Gastroesophageal sphincter (tissue), 3 donors: ENCODE results near the gene ALG5.

ENCODE experiments used
- CTCF ChIP-seq, 4 experiments: fragments of 200-600 bp in 2 of 4; fragments of 450-650 bp in 2 of 4; sonication (generic) in 1 of 4; IDR thresholded peaks; one replicate each; pipeline ENCODE4 v1.5.1; 2017 to 2019; ENCODE audit warnings: antibody characterized with exemption in 4 of 4, mild to moderate bottlenecking in 2 of 4, moderate library complexity in 2 of 4
- POLR2A ChIP-seq, 2 donors: fragments of 450-650 bp; IDR thresholded peaks; one replicate each; pipeline ENCODE4 v1.6.1; 2017; ENCODE audit warnings: antibody characterized with exemption in 2 of 2, mild to moderate bottlenecking in 2 of 2, moderate library complexity in 1 of 2
- POLR2AphosphoS5 ChIP-seq: sonication (generic); formaldehyde crosslinking; IDR thresholded peaks from one replicate; pipeline ENCODE4 v1.6.1; 2017; ENCODE audit warnings: antibody characterized with exemption

- TF ChIP-seq POLR2A (IDR thresholded peaks at IDR 0.05) = no peak
- TF ChIP-seq CTCF (IDR thresholded peaks at IDR 0.05) = no peak
- no peak for TF ChIP-seq POLR2AphosphoS5
These were observed 54.1 kb downstream of the ALG5 start for GRCh38 chr13:36945078-36945477.
